HepG2 (cell line): ENCODE data around the gene UCN. TPM values are rescaled to one million over a fixed set of nuclear protein-coding genes. Genes with fewer than 3 reads are reported as not detected.

Experiments used
- ARNT ChIP-seq: fragments of 450-650 bp; IDR thresholded peaks from 2 replicates; pipeline ENCODE4 v1.6.1; 2017
- CHCHD3 ChIP-seq: sonication (generic); formaldehyde crosslinking; IDR thresholded peaks from 2 replicates; pipeline ENCODE4 v1.8.0; 2022; ENCODE audit warnings: mild to moderate bottlenecking, missing genetic modification reagents, moderate library complexity
- SP2 ChIP-seq: sonication (generic); formaldehyde crosslinking; IDR thresholded peaks from 2 replicates; pipeline ENCODE4 v1.5.1; 2020; ENCODE audit warnings: mild to moderate bottlenecking, missing genetic modification reagents
- ZNF674 ChIP-seq: sonication (generic); formaldehyde crosslinking; IDR thresholded peaks from 2 replicates; pipeline ENCODE4 v1.5.0; 2020; ENCODE audit warnings: low read depth, mild to moderate bottlenecking, missing genetic modification reagents
- ZNF841 ChIP-seq: sonication (generic); formaldehyde crosslinking; IDR thresholded peaks from 2 replicates; pipeline ENCODE4 v1.8.1; 2023; ENCODE audit warnings: missing genetic modification reagents, borderline replicate concordance
- ZSCAN31 ChIP-seq: sonication (generic); formaldehyde crosslinking; IDR thresholded peaks from 2 replicates; pipeline ENCODE4 v1.5.0; 2020; ENCODE audit warnings: low read depth, mild to moderate bottlenecking, missing genetic modification reagents
- polyA plus RNA-seq, 8 experiments: library from polyadenylated mRNA; depleted of rRNA in 3 of 8; stranded (reverse) in 7 of 8; unstranded in 1 of 8; fragments of >200 nt; fragmentation: Illumina TruSeq in 4 of 8; extraction: Trizol in 4 of 8; gene quantifications; 2 replicates each; pipeline versions ENCODE4 v1.2.1 to v1.2.3, GENCODE V29; 2011 to 2016; ENCODE audit warnings: low read depth in 4 of 8, missing spikeins in 1 of 8, mixed read lengths in 1 of 8; ENCODE audit not compliant: insufficient read depth in 1 of 8
- total RNA-seq, 5 experiments: library from RNA; depleted of rRNA; stranded (reverse); fragments of >200 nt; fragmentation: Illumina TruSeq; extraction: Trizol; gene quantifications; 2 replicates each; pipeline ENCODE4 v1.2.3, GENCODE V29; 2016; ENCODE audit warnings: low read depth in 1 of 5
- TF ChIP-seq, protein P1 (sequence below): sonication (generic); formaldehyde crosslinking; IDR thresholded peaks from 2 replicates; pipeline ENCODE4 v1.5.0; 2020; ENCODE audit warnings: mild to moderate bottlenecking, missing genetic modification reagents
- TF ChIP-seq, protein P2 (sequence below): sonication (generic); formaldehyde crosslinking; IDR thresholded peaks from 2 replicates; pipeline ENCODE4 v1.4.0; 2020; ENCODE audit warnings: missing genetic modification reagents, low read depth, mild to moderate bottlenecking, borderline replicate concordance

The UCN gene
- total and polyA plus RNA-seq, 2 of the 13 experiments (the other 11 are each of a cell fraction or from before 2014, with no cell fraction given) = 1.2 to 2.3 TPM

DNA sequence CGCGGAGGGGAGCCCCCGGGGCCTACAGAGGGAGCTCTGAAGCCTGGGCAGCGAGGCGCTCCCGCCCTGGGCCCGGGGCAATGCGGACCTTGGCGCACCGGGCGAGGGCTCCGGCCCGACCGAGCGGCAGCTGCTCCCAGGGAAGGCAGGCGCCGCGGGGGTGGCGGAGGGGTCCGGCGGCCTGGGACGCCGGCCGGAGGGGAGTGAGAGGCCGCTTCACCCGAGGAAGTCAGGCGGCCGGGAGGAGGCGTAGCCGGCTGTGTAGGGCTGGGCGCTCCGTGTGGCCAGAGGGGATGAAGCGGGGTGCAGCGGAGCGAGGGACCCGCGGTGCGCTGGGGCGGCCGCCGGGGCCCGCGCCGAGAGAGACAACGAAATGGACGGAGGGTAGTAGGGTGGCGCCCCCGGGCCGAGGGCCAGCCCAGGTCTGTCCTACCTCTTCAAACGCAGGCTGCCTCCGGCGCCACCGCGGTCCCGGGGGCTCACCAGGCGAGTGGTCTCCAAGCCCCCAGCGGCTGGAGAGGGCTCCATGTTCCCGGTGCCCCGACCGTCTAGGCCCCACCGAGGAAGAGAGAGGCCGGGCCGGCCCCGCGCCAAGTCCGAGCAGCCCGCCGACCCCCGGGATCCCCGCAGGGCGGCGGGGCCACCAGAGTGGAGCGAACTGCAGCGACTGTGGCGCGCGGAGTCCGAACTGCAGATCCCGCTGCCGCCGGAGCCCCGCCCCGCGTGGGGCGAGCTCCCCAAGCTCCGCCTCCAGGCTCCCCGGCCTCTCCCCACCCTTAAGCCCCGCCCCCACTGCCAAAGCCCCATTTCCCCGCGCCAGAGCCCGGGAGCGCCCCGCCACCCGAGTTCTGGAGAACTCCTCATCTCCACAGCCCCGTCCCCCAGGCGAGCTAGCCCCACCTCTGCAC lies 45.6 kb downstream of the UCN start, which contains the start of gene SLC30A3 (continued):
- TF ChIP-seq SP2 (no peak), ZNF841 (CRISPR knock-in tag) (no peak), CHCHD3 (0 out of 2 replicates have a peak, but pooled peaks have one; percentile 61), ZNF674 (CRISPR knock-in tag) (0 out of 2 replicates have a peak, but pooled peaks have one; percentile 75), ARNT (no peak), ZSCAN31 (CRISPR knock-in tag) (0 out of 2 replicates have a peak, but pooled peaks have one; percentile 13)
- TF ChIP-seq, protein P1, sequence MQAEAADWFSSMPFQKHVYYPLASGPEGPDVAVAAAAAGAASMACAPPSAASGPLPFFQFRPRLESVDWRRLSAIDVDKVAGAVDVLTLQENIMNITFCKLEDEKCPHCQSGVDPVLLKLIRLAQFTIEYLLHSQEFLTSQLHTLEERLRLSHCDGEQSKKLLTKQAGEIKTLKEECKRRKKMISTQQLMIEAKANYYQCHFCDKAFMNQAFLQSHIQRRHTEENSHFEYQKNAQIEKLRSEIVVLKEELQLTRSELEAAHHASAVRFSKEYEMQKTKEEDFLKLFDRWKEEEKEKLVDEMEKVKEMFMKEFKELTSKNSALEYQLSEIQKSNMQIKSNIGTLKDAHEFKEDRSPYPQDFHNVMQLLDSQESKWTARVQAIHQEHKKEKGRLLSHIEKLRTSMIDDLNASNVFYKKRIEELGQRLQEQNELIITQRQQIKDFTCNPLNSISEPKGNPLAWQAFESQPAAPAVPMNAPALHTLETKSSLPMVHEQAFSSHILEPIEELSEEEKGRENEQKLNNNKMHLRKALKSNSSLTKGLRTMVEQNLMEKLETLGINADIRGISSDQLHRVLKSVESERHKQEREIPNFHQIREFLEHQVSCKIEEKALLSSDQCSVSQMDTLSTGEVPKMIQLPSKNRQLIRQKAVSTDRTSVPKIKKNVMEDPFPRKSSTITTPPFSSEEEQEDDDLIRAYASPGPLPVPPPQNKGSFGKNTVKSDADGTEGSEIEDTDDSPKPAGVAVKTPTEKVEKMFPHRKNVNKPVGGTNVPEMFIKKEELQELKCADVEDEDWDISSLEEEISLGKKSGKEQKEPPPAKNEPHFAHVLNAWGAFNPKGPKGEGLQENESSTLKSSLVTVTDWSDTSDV (CRISPR knock-in tag) = peak; percentile 74; the same call in 1 of the 2 replicates
- TF ChIP-seq, protein P2, sequence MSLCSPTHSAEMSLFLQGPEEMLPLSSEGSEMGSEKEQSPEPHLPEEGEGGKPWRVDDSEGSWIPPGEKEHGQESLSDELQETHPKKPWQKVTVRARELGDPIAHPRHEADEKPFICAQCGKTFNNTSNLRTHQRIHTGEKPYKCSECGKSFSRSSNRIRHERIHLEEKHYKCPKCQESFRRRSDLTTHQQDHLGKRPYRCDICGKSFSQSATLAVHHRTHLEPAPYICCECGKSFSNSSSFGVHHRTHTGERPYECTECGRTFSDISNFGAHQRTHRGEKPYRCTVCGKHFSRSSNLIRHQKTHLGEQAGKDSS (CRISPR knock-in tag) = 0 out of 2 replicates have a peak, but pooled peaks have one; percentile 39
